Measurements from ENCODE around the gene GPRC5A.

The GPRC5A gene

GRCh38 chr12:12915656-12916055 lies 24.3 kb downstream of the GPRC5A start:
- DNase-seq, result no peak

- peak; percentile 84 for DNase-seq
Observed at GRCh38 chr12:12916135-12916944, 25.0 kb downstream of the GPRC5A start.

GRCh38 chr12:12917517-12917916 lies 26.2 kb downstream of the GPRC5A start:
- no peak for DNase-seq

- no peak for DNase-seq
Observed at GRCh38 chr12:12918781-12919389, 27.5 kb downstream of the GPRC5A start.

- DNase-seq, result no peak
Observed at GRCh38 chr12:12919666-12920435, 28.5 kb downstream of the GPRC5A start.

- no peak for DNase-seq
Observed at GRCh38 chr12:12922191-12922616, 30.8 kb downstream of the GPRC5A start.

GRCh38 chr12:12922978-12923377 lies 31.6 kb downstream of the GPRC5A start:
- DNase-seq, result no peak

GRCh38 chr12:12924169-12924568 lies 32.8 kb downstream of the GPRC5A start:
- no peak for DNase-seq

GRCh38 chr12:12925388-12925787 lies 34.0 kb downstream of the GPRC5A start:
- no peak for DNase-seq

GRCh38 chr12:12926571-12927071 lies 35.3 kb downstream of the GPRC5A start:
- no peak for DNase-seq

- DNase-seq, result peak; percentile 68
Observed at GRCh38 chr12:12927211-12928079, 36.1 kb downstream of the GPRC5A start.

- no peak for DNase-seq
Observed at GRCh38 chr12:12929696-12930095, 38.3 kb downstream of the GPRC5A start.

GRCh38 chr12:12930633-12931219 lies 39.4 kb downstream of the GPRC5A start:
- no peak for DNase-seq

GRCh38 chr12:12933742-12934141 lies 42.4 kb downstream of the GPRC5A start:
- DNase-seq, result no peak

GRCh38 chr12:12934556-12934955 lies 43.2 kb downstream of the GPRC5A start:
- DNase-seq, result no peak

- no peak for DNase-seq
Observed at GRCh38 chr12:12936983-12937491, 45.7 kb downstream of the GPRC5A start.

- no peak for DNase-seq
Observed at GRCh38 chr12:12938541-12938940, 47.2 kb downstream of the GPRC5A start.

GRCh38 chr12:12939888-12940287 lies 48.5 kb downstream of the GPRC5A start:
- no peak for DNase-seq

GRCh38 chr12:12941450-12942350 lies 50.3 kb downstream of the GPRC5A start:
- DNase-seq, result no peak

- DNase-seq, result no peak
Observed at GRCh38 chr12:12943586-12944260, 52.4 kb downstream of the GPRC5A start.
